NCI-H510A treated with DMSO at 0.1 percent for 48 hours (cell line): Measurements from ENCODE around the gene PRKAB1.

ENCODE experiments used
- DNase-seq: peaks from one replicate; lab custom pipeline; 2025; lab: John Stamatoyannopoulos, UW

Gene PRKAB1

DNA sequence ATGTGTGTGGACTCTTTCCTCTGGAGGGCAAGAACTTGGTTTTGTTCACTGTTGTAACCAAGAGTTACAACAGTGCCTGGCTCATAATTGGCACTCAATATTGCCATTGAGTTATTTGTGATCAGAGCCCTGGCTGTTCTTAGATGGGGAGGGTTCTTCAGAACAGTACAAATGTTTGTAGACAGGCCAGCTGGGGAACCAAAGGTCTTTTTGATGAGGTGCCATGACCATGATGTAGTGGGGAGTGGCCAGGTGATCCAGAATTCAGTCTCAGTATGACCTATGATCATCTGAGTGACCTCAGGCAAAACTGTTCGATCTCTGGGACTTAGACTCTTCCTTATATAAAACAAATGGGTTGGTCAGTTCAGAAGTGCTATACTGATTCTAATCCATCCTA lies 3.3 kb upstream of the PRKAB1 start:
- no peak for DNase-seq

DNA sequence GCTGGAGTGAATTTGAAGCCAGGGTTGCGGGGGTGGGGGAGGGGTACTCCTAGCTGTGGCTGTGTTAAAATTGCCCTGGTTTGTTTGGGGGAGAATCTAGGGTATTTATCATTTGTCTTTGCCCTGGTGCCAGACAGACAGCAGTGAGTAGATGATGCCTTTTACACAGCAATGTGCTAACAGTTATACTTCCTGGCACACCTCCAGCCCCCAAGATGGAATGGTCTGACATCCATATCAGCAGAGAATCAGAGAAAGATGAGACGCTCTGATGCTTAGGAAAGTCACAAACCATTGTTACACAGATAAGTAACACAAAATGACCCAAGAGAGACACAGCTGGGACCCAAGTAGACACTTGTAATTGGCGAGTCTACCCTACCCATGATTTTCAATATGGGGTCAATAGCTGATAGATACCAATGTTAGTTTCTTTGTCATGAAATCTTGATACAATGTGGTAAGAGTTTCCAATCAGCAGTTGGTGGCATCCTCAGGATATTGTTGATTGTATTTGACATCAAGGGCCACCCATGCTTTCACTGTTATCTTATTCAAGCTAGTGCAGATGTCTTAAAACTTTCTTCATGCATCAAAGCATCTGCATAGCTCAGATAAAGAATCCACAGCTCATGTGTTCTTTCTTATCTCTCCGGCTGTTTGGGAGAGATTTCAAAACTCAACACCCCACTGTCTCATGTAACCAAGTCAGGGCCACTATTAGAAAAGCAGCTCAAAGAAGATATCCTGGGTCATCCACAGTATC lies 2.6 kb upstream of the PRKAB1 start:
- DNase-seq = no peak

DNA sequence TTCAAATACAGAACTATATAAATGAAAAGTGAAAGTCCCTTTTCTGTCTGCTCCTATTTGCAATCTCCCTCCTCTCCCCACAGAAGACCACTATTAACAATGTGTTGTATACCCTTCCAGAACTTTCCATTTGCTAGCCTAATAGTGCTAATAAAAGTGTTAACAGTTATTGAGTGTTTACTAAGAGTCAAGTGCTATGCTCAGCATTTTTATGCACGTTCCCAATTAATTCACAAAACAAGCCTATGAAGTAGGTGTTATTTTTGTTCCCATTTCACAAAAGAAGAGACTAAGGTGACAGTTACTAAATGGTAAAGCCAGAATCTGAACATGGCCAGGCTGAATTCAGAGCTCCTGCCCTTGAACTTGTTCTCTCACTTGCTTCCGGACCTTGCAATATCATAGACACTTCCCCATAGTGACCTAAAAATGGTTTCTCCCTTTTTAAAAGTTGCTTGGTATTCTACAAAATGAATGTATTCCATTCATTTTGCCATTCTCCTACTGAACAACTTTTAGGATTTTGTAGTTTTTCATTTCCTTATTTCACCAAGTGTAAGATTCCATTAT lies 1.6 kb upstream of the PRKAB1 start:
- DNase-seq = no peak

DNA sequence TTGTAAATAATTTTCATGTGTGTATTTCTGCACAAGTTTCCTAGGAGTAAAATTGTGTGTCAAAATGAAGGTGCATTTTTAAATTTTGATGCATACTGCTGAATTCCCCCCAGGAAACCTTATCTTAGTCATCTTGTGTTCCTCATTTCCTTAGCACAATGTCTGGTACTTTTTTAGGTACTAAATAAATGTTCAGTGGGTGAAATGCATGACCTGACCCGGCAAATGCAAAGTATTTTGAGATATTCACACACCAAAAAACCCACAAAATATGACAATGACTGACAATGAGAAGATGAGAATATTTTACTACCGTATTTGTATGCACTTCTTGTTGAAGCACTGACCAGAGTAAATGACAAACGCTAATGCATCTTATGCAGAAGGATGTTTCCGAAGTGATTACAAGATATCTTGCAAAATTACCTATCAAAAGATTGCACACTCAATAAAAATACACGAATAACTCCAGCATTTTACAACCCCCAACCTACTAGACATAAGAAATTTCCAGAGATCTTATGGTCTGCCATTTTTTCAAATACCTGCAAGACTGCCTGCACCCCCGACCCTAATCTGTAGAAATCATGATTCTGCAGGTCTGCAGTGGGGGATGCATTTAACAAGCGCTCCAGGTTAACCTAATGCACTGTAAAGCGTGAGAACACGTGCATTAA lies 895 bp upstream of the PRKAB1 start:
- DNase-seq = no peak

DNA sequence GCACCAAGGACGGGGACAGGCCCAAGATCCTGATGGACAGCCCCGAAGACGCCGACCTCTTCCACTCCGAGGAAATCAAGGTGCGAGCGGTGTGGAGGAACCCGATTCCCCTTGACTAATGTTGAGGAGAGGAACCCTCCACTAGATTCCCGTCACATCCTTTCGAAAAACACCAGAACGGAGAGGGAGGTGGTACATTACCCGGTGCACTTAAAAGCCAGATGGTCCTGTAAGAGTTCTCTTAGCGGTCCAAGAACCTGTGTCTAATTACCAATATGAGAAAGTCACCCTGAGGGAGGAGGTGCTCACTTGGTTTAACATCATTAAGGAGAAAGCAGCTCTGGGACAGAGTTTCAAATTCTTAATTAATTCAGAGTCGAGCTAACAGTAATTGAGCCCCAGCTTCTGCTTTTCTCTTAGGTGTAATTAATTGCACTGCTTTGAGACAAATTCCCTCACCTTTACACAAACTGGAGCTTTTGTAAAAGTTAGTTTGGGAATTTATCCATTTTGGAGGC lies 450 bp downstream of the PRKAB1 start:
- DNase-seq = peak; percentile 46

DNA sequence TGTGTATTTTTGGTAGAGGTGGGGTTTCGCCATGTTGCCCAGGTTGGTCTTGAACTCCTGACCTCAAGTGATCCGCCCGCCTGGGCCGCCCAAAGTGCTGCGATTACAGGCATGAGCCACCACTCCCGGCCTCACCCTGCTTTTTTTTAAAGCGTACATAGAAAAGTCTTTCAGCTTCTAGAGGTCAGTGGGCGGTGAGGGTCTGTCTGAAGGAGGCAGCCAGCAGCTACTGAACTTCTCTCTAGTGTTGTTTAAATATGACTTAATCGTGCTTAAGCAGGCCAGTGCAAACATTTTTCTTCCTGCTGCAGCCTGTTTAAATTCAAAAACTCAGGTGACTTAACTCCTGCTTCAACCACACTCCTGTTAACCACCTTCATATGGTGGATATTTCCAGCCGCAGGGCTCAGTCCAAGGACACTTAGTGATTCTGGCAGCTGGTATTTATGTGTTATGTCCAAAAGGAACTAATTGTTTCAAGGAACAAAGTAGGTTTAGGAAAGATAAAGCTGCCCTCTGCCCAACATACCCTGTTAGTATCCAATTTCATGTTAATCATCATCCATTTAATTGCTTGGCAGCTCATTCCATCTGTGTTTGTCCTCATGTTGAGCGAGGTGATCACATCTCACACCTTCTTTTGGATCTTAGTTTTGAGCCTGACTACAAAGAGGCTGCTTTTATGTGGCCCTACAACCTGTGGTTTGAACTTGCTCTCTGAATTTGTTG lies 2.0 kb downstream of the PRKAB1 start:
- peak; percentile 82 for DNase-seq

DNA sequence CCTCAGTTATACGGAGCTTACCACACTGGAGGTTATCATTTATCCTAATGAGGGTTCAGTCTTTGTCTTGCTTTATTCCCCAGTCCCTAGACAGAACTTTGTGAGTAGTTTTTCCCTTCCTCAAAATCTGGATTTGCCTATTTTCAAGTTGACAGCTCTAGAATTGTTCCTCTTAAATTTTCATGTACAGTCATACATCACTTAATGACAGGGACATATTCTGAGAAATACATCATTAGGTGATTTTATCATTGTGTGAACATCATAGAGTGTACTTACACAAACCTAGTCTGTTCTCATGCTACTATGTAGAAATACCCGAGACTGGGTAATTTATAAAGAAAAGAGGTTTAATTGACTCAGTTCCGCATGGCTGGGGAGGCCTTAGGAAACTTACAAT lies 3.1 kb downstream of the PRKAB1 start:
- no peak for DNase-seq

DNA sequence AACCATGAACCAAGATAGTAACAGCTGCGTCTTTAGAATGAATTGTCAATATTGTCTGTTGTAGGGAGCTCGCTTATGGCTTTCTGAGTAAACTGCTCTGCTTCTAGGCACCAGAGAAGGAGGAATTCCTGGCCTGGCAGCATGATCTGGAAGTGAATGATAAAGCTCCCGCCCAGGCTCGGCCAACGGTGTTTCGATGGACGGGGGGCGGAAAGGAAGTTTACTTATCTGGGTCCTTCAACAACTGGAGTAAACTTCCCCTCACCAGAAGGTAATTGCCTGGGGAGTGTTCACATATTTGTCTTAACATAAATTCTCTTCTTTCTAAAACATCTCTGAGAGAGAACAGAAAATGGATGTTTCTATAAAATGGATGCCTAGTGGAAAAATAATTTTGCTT lies 4.3 kb downstream of the PRKAB1 start:
- DNase-seq = no peak

DNA sequence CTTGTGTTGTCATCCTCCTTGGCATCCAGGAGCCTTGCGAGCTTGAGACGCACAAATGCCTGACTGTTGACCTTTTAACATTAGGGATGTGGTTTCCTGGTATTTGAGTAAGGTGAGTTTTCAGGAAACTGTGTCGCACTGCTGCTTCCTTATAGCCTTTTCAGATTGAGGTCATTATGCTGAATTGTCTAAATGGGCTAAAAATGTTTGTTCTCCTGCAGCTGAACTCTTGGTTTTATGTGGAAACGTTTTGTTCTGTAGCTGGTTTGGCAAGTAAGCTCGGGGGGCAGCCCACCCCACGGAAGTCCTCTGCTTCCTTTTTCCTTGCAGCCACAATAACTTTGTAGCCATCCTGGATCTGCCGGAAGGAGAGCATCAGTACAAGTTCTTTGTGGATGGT lies 5.7 kb downstream of the PRKAB1 start:
- DNase-seq = no peak

DNA sequence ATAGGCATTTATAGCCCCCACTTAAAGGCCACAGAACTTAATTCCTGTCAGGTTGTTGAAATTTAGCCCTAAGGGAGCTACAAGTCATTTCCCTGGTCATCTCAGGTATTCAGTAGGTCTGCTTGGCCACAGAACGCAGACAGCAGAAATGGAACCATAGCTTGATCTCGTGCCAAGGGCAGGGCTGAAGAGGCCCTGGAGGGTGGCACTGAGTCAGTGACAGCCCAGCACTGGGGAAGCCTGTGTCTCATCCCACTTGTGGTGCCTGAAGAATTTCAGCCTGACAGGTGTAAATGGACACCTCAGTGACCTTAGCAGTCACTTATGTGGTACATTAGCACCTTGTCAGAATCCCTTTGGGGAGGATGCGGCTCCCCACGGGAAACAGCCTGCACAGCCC lies 6.6 kb downstream of the PRKAB1 start:
- DNase-seq = no peak

DNA sequence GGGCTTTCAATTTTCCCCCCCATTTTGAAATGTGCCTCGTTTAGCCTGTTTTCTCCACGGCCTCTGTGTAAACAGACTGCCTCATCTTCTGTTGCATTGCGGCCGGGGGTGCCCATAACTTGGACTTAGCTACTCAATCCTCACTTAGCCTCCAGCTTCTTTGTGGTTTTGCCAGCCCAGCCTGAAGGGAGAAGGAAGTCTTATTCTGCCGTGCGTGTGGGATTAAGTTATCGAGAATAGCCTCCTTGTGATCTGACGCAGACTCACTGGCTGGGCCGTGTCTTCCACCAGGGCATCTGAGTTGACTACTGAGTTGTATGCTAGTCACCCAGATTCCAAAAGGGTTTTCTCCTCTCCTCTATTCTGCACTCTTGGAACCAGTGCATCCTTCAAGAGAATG lies 8.1 kb downstream of the PRKAB1 start:
- DNase-seq = no peak

DNA sequence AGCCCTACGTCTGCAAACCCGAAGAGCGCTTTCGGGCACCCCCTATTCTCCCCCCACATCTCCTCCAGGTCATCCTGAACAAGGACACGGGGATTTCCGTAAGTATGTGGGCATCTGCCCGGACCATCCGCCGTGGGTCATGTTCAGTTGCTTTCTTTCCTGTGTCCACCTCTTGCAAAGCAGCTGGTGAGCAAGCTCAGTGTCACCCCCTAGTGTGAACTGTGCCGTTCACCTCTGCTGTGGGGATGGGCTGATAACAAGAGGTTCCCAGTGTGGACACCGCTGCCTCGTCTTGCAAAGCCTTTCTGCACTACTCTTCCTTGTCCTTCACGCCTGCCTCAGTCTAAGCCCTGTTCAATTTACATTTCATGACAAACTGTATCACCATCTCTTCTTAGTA lies 8.6 kb downstream of the PRKAB1 start:
- DNase-seq = no peak

DNA sequence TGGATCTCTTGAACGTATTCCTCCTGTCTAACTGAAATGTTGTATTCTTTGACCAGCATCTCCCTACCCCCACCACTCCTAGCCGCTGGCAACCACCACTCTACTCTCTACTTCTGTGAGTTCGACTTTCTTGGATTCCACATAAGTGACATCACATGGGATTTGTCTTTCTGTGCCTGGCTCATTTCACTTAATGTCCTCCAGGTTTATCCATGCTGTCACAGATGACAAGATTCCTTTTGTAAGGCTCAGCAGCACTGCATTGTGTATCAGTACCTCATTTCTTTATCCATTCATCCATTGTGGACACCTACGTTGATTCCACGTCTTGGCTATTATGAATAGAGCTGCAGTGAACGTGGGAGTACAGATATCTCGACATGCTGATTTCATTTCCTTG lies 10.5 kb downstream of the PRKAB1 start:
- DNase-seq = no peak

DNA sequence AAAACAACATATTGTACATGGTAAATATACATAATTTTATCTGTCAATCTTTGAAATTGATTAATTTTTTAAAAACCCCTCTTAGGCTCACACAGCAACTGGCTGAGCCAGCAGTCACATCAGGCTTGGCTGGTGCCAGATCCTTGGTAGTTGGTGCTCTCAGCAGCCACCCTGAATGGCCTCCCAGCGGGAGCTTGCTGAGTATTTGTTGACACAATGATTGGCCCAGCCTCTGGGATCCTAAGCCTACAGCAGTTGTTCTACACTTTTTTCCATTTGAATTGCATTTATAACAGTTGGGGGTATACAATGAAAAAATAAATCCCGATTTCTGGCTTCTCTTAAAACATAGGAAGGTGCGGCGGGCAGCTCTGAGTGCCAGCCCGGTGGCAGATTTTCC lies 11.1 kb downstream of the PRKAB1 start:
- peak; percentile 88 for DNase-seq

DNA sequence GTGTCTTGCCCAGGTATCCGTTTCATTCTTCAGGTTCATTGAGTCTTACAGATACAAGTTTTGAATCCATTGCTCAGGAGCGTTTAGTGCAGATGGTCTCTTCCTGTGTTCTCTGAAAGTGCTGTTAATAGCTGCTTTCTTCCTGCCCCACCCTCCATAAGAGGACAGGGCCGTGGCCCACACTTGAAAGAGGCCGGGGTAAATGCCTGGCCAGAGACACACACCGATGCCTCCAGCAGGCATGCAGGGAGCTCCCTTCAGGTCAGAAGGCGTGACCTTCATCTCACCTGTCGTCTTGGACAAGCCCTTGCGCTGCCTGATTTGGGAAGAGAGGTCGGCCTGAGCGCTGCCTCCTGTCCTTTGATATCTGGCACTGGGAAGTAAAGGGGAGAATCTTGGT lies 11.6 kb downstream of the PRKAB1 start:
- DNase-seq = peak; percentile 88

DNA sequence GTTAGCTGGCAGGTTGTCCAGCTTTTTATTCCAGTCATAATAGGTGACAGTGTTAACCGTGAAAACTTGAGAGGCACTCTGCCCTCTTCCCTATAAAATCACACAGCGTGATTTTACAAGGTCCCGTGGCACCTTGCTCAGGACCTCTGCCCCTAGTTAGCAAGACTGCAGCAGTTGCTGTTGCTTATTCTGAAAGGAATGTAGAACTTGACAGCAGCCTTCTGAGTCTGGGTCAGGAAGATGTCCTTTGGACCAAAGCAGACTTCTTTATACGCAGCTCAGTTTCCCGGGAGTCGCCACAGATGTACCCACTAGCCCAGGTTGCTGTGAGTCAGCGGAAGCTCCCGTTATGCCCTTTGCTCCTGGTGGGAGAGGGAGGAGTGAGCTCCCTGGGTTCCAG lies 13.2 kb downstream of the PRKAB1 start:
- DNase-seq = no peak

DNA sequence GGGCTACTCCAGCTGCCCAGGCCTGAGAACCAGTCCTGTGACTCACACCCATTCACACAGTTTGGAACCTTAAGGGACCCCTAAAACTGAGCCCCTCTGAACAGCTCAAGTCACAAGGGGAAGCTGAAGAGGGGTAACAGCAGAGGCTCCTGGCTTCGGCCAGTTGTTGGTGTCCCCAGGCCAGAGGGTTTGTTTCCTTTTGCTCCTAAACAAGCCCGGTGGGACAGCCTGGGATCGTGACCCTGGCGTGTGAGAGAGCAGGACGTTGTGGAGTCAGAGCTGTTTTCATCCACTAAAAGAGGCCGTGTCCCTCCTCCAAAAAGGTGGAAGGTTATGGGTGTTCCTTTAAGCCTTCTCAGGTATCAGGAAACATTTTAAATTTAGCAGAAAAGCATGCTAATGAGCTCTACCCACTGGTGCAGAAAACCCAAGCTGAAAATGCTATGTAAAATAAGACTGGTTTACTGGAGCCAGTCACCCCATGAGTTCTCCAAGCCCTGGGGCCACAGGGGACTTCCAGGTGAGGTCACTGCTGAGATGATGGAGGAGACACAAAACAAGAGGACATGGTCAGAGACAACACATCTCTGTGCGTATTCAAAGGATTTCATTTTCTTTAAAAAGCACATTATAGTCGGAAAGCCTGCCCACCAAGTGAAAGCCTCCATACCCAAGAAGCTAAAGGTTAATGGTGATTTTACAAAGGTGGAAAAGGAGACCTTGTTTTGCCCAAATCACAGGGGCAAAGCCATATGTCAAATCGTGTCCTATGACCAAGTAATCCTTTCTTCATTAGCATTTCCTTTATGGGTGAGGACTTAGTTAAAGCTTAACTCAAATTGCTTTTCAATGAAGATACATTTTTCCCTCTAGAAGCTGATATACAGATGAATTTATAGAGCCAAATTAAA lies 14.1 kb downstream of the PRKAB1 start:
- DNase-seq = no peak

DNA sequence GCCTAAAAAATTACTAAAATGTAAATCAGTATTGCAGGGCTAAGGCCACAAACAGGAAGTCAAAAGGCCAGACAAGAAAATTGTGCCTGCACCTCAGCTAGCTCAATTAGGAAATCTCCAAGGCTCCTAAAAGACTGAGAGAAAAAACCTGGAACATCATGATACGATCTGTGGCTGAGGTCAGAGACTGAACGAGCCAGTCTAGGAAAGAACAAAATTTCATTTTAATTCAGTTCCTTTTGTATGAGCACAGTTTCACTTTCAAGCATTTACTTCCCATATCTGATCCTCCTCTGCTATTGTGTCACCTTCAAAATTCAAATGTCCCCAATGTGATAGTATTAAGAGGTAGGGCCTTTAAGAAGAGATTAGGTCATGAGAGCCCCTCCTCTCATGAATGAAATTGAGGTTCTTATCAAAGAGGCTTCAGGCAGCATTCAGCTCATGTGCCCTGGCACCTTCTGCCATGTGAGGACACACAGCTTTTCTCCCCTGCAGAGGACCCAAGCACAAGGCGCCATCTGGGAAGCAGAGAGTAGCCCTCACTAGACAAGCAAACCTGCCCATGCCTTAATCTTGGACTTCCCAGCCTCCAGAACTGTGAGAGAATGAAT lies 14.8 kb downstream of the PRKAB1 start:
- no peak for DNase-seq

DNA sequence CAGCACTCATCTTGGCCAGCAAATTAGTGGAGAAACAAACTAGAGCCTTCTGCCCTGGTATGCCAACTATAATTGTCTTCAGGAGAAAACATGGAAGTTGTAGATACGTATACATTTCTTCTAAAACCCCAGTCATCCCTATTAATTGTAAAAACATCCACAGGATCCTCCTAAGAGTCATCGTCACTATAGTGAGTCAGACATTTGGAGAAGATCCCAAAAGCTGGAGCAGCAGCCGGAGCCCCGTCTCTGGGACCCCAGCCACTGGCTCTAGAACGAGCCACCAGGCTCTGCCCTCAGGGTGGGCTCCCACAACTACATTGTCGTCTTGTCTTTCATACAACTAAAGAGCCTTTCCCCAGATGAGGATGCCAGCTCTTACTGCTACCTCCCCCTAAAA lies 15.5 kb downstream of the PRKAB1 start:
- DNase-seq = no peak

DNA sequence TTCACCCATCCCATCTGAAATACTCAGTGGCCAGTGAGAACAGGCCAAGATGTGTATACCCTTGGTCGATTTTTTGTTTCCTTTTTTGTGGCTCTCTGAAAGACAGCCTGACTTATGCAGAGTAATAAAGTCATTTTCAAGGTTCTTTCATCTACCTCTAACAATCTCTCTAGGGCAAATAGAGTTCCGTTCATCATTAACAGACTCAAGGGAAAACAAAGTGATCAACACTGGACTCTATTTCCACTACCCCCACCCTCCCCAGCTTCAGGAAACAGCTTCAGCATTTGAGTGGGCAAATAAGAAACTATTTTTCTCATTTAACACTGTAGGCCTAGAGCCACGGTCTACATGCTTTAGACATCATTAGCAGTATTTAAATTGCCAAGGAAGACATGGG lies 15.9 kb downstream of the PRKAB1 start:
- no peak for DNase-seq

DNA sequence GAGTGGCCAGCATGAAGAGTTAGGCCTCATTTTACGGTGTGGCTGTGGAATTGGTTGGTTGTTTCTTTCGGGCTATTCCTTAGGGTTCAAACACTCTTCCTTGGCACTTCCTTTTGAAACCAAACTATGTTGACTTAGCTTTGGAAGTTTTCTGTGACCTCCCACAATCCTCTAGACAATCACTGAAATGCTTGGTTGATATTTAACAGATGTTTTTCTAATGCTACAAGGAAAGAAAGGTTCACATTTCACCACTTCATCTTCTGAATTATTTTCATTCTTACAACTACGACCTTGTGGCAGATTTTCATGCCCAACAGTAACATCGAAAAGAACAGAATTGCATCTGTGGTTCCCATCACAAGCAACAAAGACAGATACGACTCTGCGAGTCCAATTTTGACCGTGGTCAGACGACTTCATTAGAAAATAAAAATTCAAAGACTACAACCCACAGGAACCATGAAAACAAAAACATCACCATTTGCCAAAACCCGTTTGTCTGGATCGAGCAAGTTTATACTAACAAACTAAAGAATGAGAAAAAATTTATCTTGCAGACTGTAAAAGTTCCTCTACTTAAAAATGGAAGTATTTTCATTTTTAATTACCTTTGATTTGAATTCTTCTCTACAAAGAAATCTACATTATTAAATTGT lies 16.9 kb downstream of the PRKAB1 start:
- no peak for DNase-seq
